Kidney epithelial cell (primary cell): Measurements from ENCODE around the gene HMGB1. TPM values are rescaled to one million over a fixed set of nuclear protein-coding genes. Genes with fewer than 3 reads are reported as not detected.

Source experiments
- DNase-seq: peaks from one replicate; pipeline ENCODE4 v3.0.0-alpha.2; 2010; ENCODE audit warnings: low read depth
- H3K27me3 ChIP-seq: 2 replicates; pipeline ENCODE4 v1.6.0; 2011; ENCODE audit warnings: low read length; ENCODE audit not compliant: control insufficient read depth, insufficient read depth
- H3K36me3 ChIP-seq: 2 replicates; pipeline ENCODE4 v1.5.1; 2011; ENCODE audit warnings: low read length; ENCODE audit not compliant: control insufficient read depth, insufficient read depth
- H3K4me3 ChIP-seq: 2 replicates; pipeline ENCODE4 v1.5.1; 2011; ENCODE audit warnings: low read depth, mild to moderate bottlenecking, control low read depth, low read length
- total RNA-seq: library from RNA; depleted of rRNA; stranded (reverse); fragments of >200 nt; gene quantifications from 2 replicates; pipeline ENCODE4 v1.2.3, GENCODE V29; 2015
- TF ChIP-seq, protein P1 (sequence below): IDR thresholded peaks from 2 replicates; pipeline ENCODE4 v1.5.1; 2011; ENCODE audit warnings: mild to moderate bottlenecking, moderate library complexity, low read length, control low read depth, inconsistent platforms; ENCODE audit not compliant: insufficient read depth, poor library complexity, severe bottlenecking

The HMGB1 gene
- total RNA-seq, 1 donor from 2014 or later, result 448 TPM

DNA sequence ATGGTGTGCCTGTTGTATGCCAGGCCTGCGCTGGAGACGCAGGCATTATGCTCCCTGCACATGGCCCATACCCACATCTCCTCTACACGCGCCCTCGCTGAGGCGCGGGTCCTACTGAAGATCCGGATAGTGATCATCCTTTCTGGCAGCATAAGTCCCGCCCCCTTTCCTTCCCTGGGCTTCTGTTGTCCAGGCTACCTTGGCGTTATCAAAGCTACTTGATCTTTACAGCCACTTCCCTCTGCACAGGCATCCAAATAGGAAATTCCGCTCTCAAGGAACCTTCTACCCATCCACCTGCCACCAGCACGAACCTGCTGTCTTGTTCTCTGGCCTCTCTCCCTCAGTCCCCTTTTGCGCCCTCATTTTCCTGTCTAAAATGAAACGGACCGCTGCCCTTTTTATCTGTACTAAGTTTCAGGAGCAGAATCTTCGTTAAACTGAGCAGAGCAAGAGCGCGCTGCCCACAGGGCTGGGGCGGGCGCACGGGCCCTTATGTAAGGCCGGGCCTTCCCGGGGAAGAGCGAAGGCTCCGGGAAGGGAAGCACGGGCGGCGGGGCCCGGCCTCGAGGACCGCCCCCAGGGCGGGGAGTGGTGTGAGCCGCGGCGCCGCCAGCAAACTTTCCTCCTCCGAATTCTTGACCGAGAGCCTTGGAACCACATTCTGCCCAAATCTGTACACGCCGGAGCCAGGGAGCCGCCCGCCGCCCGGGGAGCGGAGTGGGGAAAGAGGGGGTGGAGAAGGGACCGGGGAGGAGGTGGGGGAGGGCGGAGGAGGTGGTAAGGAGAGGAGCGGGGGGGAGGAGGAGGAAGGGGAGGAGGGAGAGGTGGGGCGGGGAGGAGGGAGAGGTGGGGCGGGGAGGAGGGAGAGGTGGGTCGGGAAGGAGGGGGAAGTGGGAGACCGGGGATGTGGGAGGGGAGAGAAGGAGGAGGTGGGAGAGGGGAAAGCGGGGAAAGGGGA lies 44.4 kb downstream of the HMGB1 start:
- Histone ChIP-seq H3K36me3 (no peaks in the 10 kb centered on the region), H3K4me3 (peak overlapping the region; percentile 41), H3K27me3 (no peaks in the 10 kb centered on the region)
- no peak for DNase-seq
- TF ChIP-seq, protein P1, sequence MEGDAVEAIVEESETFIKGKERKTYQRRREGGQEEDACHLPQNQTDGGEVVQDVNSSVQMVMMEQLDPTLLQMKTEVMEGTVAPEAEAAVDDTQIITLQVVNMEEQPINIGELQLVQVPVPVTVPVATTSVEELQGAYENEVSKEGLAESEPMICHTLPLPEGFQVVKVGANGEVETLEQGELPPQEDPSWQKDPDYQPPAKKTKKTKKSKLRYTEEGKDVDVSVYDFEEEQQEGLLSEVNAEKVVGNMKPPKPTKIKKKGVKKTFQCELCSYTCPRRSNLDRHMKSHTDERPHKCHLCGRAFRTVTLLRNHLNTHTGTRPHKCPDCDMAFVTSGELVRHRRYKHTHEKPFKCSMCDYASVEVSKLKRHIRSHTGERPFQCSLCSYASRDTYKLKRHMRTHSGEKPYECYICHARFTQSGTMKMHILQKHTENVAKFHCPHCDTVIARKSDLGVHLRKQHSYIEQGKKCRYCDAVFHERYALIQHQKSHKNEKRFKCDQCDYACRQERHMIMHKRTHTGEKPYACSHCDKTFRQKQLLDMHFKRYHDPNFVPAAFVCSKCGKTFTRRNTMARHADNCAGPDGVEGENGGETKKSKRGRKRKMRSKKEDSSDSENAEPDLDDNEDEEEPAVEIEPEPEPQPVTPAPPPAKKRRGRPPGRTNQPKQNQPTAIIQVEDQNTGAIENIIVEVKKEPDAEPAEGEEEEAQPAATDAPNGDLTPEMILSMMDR, result no peak

DNA sequence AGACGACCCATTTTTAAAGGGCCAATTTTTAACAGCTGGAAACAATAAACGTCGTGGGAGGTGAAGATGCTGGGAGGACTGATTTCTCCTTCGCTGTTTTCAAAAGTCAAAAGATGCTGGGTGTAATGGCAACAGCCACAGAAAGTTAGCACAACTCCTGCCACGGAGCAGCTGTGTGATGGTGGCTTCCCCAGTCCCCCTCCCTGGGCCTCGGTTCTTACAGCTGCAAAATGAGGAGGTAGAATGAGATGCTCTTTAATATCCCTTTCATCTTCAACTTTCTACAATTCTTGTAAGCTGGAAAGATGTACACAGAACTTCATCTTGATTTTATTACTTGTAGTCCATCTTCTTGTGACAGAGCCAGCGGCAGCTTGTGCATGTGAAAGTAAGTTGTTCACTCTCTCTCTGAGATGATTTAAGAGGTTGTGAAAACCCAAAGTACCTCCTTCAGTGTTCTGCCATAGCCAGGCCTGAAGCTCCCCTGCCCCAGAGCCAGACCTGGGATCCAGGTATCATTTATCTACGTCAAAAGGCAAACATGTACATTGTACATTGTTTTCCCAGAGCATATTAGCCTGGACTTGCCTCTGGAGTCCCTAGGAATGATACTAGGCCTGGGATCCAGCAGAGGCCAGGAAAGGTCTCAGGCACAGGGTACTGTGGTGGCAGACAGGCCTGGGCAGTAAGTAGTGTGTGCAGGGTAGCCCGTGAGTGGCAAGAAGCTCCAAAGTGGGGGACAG lies 46.8 kb downstream of the HMGB1 start:
- DNase-seq, result no peak
- Histone ChIP-seq H3K27me3 (no peaks in the 10 kb centered on the region), H3K4me3 (no peak overlapping the region), H3K36me3 (no peaks in the 10 kb centered on the region)
- TF ChIP-seq, protein P1, result no peak

DNA sequence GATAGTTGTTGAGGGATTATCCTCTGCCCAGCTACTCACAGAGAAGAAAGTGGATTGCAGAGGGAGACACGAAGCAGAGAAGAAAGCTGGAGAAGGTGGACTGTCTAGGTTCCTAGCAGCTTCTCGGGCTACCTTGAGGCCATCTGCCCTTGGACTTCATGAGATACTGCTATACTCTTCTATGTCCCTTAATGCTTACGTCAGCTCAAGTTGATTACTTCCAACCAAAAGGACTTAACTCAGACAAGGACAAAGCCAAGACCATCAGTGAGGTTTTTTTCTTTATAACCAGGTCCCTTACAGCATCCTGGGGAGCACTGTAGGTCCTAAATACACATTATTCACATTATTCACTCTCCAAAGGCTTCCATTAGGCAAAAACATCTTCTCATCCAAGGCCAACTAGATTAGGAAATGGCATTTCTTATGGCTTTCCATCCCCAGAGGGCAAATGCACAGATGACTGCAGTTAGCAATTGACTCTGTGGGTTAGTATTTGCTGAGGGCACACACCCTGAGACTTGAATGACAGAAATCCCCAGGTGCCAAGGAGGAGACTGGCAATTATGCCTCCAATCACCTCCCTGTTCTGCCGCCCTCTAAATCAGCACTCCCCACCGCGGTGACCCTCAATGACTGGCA lies 47.5 kb downstream of the HMGB1 start:
- Histone ChIP-seq H3K36me3 (no peaks in the 10 kb centered on the region), H3K4me3 (no peak overlapping the region), H3K27me3 (no peaks in the 10 kb centered on the region)
- DNase-seq, result no peak
- TF ChIP-seq, protein P1, result no peak

DNA sequence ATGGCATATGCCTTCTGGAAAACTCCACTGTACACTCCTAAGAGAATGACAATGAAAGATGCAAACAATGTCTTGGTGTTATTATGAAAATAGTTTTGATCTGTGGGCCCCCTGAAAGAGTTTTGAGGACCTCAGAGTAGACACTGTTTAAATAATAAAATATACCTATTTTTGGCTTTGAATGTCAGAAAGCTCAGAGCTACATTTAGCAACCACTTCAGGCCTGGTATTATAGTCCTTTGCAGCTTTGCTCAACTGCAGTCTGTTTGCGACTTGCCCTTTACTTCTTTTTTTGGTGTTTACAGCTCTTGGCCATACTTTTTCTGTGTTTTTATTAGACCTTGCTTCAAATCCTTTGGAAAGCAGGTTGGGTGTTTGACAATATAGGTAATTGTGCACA lies 49.3 kb downstream of the HMGB1 start:
- TF ChIP-seq, protein P1, result no peak
- Histone ChIP-seq H3K4me3 (no peak overlapping the region), H3K27me3 (no peaks in the 10 kb centered on the region), H3K36me3 (no peaks in the 10 kb centered on the region)
- no peak for DNase-seq

DNA sequence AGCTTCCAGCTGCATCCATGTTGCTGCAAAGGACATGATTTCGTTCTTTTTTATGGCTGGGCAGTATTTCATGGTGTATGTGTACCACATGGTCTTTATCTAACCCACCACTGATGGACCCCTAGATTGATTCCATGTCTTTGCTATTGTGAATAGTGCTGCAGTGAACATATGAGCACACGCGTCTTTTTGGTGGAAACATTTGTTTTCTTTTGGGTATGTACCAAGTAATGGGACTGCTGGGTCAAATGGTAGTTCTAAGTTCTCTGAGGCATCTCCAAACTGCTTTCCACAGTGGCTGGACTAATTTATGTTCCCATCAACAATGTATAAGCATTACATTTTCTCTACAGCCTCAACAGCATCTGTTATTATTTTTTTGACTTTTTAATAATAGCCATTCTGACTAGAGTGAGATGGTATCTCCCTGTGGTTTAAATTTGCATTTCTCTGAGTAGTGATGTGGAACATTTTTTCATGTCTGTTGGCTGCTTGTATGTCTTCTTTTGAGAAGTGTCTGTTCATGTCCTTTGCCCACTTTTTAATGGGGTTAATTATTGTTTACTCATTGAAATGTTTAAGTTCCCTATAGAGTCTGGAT lies 50.2 kb downstream of the HMGB1 start:
- TF ChIP-seq, protein P1, result no peak
- Histone ChIP-seq H3K27me3 (no peaks in the 10 kb centered on the region), H3K36me3 (no peaks in the 10 kb centered on the region), H3K4me3 (no peak overlapping the region)
- no peak for DNase-seq
